Activated CD8-positive, alpha-beta T cell treated with anti-CD3 and anti-CD28 coated beads for 36 hours (primary cell): Measurements from ENCODE around the gene CTCF. TPM values are rescaled to one million over a fixed set of nuclear protein-coding genes. Genes with fewer than 3 reads are reported as not detected.

Experiments used
- ATAC-seq: fragments of 200-7000 bp; cut with Tn5 transposase; one replicate; pipeline ENCODE4 v1.10.0; 2021; ENCODE audit warnings: mild to moderate bottlenecking, moderate library complexity
- CTCF ChIA-PET: fragments of 350-600 bp; sonication (Branson Sonifier 250); formaldehyde crosslinking; loops from one replicate; lab custom pipeline; 2021; ENCODE audit warnings: antibody characterized with exemption; lab: Charles Lee
- POLR2A ChIA-PET: fragments of 350-600 bp; sonication (Branson Sonifier 250); formaldehyde crosslinking; loops from one replicate; lab custom pipeline; 2021; ENCODE audit warnings: antibody characterized with exemption; lab: Charles Lee
- DNase-seq: peaks from one replicate; pipeline ENCODE4 v3.0.0-alpha.2; 2020
- H3K27ac Mint-ChIP-seq: one replicate; pipeline ENCODE4 v1.8.0; 2021; ENCODE audit warnings: mild to moderate bottlenecking, mixed read lengths
- H3K27me3 Mint-ChIP-seq: one replicate; pipeline ENCODE4 v1.8.0; 2021; ENCODE audit warnings: mixed read lengths
- H3K36me3 Mint-ChIP-seq: one replicate; pipeline ENCODE4 v1.8.0; 2021; ENCODE audit warnings: low read depth, mixed read lengths
- H3K4me1 Mint-ChIP-seq: one replicate; pipeline ENCODE4 v1.8.0; 2021; ENCODE audit warnings: low read depth, mixed read lengths
- H3K4me3 Mint-ChIP-seq: one replicate; pipeline ENCODE4 v1.8.0; 2021; ENCODE audit warnings: mild to moderate bottlenecking, moderate library complexity, mixed read lengths
- H3K9me3 Mint-ChIP-seq: one replicate; pipeline ENCODE4 v1.8.0; 2021; ENCODE audit warnings: mixed read lengths
- intact Hi-C: fragments of 100-400 bp; cut with micrococcal nuclease; formaldehyde crosslinking; loops from one replicate; pipeline ENCODE4 v1.10.0; 2022
- total RNA-seq, 2 experiments: library from RNA; stranded (reverse); gene quantifications; one replicate each; pipeline ENCODE4 v1.2.3, GENCODE V29; 2021
- TF ChIP-seq, protein P1 (sequence below): fragments of 200-600 bp; IDR thresholded peaks from one replicate; pipeline ENCODE4 v1.8.0; 2022; ENCODE audit warnings: antibody characterized with exemption, mild to moderate bottlenecking

Gene CTCF
- total RNA-seq, 2 experiments from 2014 or later = 47.4 to 50.6 TPM

DNA sequence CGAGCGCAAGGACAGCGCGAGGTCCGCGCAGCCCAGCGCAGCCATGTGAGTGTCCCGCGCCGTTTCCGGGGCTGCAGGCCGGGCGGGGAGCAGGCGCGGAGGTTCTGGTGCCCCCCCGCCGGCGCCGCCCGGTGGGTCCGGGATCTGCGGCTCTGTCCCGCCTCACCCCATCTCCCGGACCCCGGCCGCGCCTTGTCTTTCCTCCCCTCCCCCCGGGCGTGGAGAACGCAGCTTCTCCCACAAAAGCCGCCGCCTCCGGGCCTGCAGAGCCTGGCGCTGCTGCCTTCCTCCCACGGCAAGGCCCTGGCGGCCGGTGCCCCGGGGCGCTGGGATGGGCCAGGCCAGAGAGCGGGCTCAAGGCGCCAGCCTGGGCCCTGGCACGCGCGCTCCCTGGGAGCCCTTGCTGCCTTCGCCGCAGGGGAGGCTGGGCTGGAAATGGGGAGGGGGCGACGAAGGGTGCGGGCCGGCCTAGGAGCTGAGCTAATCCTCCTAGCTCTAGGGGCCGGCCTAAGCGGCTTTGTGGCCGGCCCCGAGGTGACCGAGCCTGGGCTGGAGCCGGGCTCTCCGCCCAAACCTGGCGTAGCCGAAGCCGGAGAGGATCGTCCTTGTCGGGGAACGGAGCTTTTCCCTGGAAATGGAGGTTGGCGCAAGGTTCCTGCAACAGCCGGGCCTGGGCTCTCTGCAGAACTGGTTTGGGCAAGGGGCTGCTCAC lies 33.3 kb upstream of the CTCF start:
- ATAC-seq (peak; percentile 47), DNase-seq (peak; percentile 40)
- TF ChIP-seq, protein P1, sequence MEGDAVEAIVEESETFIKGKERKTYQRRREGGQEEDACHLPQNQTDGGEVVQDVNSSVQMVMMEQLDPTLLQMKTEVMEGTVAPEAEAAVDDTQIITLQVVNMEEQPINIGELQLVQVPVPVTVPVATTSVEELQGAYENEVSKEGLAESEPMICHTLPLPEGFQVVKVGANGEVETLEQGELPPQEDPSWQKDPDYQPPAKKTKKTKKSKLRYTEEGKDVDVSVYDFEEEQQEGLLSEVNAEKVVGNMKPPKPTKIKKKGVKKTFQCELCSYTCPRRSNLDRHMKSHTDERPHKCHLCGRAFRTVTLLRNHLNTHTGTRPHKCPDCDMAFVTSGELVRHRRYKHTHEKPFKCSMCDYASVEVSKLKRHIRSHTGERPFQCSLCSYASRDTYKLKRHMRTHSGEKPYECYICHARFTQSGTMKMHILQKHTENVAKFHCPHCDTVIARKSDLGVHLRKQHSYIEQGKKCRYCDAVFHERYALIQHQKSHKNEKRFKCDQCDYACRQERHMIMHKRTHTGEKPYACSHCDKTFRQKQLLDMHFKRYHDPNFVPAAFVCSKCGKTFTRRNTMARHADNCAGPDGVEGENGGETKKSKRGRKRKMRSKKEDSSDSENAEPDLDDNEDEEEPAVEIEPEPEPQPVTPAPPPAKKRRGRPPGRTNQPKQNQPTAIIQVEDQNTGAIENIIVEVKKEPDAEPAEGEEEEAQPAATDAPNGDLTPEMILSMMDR = no peak

DNA sequence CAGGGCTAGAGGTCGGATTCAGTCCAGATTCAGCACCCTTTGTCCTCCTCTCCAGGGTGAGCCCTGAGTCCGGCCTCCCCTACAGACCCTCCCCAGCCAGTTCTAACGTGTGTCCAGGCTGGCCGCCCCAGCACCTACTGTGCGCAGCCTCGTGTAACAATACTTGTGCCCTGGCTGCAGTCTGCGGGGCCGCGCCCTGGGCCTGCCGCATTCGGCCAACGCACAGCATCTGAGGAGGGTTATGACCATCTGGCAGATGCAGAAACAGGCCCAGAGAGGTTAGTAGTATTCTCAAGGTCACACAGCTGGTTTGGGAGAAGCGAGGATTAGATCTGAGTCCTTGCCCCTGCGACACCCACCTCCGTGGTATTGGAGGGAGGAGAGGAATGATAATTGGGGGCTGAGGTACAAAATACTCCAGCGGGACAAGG lies 32.7 kb upstream of the CTCF start:
- Mint-ChIP-seq H3K4me3 (peak overlapping the region; percentile 68), H3K36me3 (no peaks in the 10 kb centered on the region), H3K27ac (peak overlapping the region; percentile 5), H3K27me3 (peaks cover 27% of the 10 kb centered on the region), H3K4me1 (peaks cover 15% of the 10 kb centered on the region), H3K9me3 (no peaks in the 10 kb centered on the region)
- intact Hi-C loops = no loop called here
- TF ChIP-seq, protein P1 = no peak
- ChIA-PET CTCF (interaction anchor here (1.1 to 11.4 kb wide), 7 partner anchors 7 to 139 kb away, joined by 3 to 135 read pairs (median 8); partner anchors contain the start of gene CARMIL2), POLR2A (interaction anchor here (0.7 to 1.4 kb wide), 5 partner anchors 9 to 130 kb away, joined by 3 to 6 read pairs (median 3); partner anchors contain the start of gene ACD)
- DNase-seq (no peak), ATAC-seq (no peak)

More for the DNA sequence above, 33.3 kb upstream of the CTCF start:
- ChIA-PET POLR2A (interaction anchor here (0.6 to 1.3 kb wide), 7 partner anchors 8 to 131 kb away, joined by 3 to 6 read pairs (median 4); partner anchors contain the start of gene ACD), CTCF (interaction anchor here (1.1 to 11.4 kb wide), 8 partner anchors 7 to 139 kb away, joined by 3 to 135 read pairs (median 7); partner anchors contain the start of gene CARMIL2)
- H3K27me3 Mint-ChIP-seq = peaks cover 27% of the 10 kb centered on the region
- peak overlapping the region; percentile 68 for H3K4me3 Mint-ChIP-seq
- H3K27ac Mint-ChIP-seq = no peak overlapping the region
- H3K36me3 Mint-ChIP-seq = no peaks in the 10 kb centered on the region
- no peaks in the 10 kb centered on the region for H3K9me3 Mint-ChIP-seq
- intact Hi-C loops = no loop called here
- H3K4me1 Mint-ChIP-seq = peaks cover 15% of the 10 kb centered on the region

DNA sequence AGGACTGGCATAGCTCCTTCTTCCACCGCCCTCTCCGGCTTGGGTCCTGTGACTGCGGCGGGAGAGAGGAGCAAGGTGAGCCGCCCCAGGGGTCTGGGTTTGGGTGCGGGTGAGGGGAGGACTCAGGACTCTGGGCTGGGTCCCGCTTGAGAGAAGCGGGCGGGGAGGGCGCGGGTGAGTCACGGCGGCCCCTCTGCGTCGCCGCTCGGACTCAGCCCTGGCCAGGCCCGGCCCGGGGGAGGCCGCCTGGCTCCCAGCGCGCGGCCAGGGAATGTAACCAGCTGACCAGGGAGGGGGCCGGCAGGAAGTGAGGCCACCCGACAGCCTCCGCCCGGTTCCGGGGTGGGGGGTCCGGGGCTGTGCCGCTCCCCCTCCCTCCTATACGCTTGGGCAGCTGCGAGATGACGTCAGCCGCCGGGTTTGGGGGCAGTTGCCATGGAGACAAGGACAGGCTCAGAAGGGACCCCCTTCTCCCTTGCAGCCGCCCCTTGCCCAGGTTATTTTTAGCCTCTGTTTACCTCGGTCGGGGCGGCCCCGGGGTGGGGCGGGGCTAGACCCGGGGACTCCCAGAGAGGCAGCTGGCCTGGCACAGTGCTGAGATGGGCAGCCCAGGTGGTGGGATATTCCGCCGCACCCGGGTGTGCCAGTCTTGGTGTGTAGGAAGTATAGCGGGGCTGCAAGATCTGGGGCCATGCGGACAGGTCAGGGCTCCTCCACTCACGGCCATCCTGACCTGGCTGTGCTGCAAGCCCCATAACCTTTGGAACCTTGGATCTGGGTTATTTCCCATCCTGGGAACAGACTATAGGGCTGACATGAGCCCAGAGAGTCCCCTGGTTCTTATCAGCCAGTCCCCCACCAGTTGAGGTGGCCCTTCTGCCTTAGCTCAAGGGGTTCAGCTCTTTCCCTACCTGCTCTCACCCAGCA lies 32.0 kb upstream of the CTCF start:
- Mint-ChIP-seq H3K27me3 (peaks cover 27% of the 10 kb centered on the region), H3K36me3 (no peaks in the 10 kb centered on the region), H3K9me3 (no peaks in the 10 kb centered on the region), H3K4me1 (peaks cover 15% of the 10 kb centered on the region), H3K4me3 (peak overlapping the region; percentile 68), H3K27ac (no peak overlapping the region)
- DNase-seq (peak; percentile 42), ATAC-seq (peak; percentile 47)
- ChIA-PET CTCF (interaction anchor here (1.1 to 11.4 kb wide), 5 partner anchors 8 to 138 kb away, joined by 6 to 135 read pairs (median 8); partner anchors contain the start of gene CARMIL2), POLR2A (interaction anchor here (0.7 to 1.5 kb wide), 7 partner anchors 9 to 129 kb away, joined by 3 to 6 read pairs (median 3); partner anchors contain the start of genes ACD and CTCF)
- TF ChIP-seq, protein P1 = no peak
- intact Hi-C loops = no loop called here

DNA sequence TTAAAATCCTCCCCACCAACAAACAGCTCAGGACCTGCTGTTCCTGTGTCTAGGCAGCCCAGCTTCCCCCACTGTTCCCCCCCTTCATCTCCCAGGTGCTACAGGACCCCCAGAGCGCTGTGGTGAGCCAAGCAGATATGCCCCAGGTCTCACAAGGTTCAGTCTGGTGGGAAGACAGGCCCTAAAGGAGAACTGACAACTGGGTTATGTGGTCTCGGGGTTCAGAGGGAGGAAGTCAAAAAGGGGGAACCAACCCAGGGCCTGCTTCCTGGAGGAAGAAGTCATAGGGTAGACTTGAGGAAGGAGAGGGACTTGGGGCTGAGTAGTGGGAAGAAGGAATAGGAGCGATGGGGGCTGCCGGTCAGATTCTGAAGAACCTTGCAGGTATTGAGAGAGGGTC lies 31.1 kb upstream of the CTCF start:
- DNase-seq = no peak
- H3K27me3 Mint-ChIP-seq = peaks cover 28% of the 10 kb centered on the region
- no peak overlapping the region for H3K4me3 Mint-ChIP-seq
- ChIA-PET CTCF (interaction anchor here (1.1 to 11.4 kb wide), 3 partner anchors 9 to 131 kb away, joined by 4 to 135 read pairs (median 8); partner anchors contain the start of gene CARMIL2), POLR2A (interaction anchor here (1.4 to 1.5 kb wide), 2 partner anchors 9 to 16 kb away, joined by 4 to 5 read pairs; no protein-coding TSS in a partner anchor)
- H3K27ac Mint-ChIP-seq = no peak overlapping the region
- peaks cover 16% of the 10 kb centered on the region for H3K4me1 Mint-ChIP-seq
- intact Hi-C loops = no loop called here
- TF ChIP-seq, protein P1 = no peak
- no peaks in the 10 kb centered on the region for H3K9me3 Mint-ChIP-seq
- ATAC-seq = no peak
- H3K36me3 Mint-ChIP-seq = no peaks in the 10 kb centered on the region
